ENCODE measurements around the gene KMT2B.

The KMT2B gene

GRCh38 chr19:35742121-35742724 is 24.4 kb downstream of the KMT2B start, which contains the start of gene IGFLR1:
IGFLR1 (minus strand) TSS chr19:35742452; CDS start chr19:35741180, 1,272 bp downstream.
- no peak for DNase-seq

- no peak for DNase-seq
Measured at GRCh38 chr19:35743640-35744429, 26.0 kb downstream of the KMT2B start.

GRCh38 chr19:35744430-35745327 is 26.9 kb downstream of the KMT2B start:
- peak; percentile 97 for DNase-seq

GRCh38 chr19:35745328-35746086 is 27.7 kb downstream of the KMT2B start, which contains the start of the genes PSENEN and U2AF1L4:
PSENEN (plus strand) TSS chr19:35745651; CDS start chr19:35745931, 280 bp downstream.
U2AF1L4 (minus strand) TSS chr19:35745418; CDS start chr19:35745391, 27 bp downstream.
- DNase-seq: peak; percentile 98

- no peak for DNase-seq
Measured at GRCh38 chr19:35746087-35746462, 28.3 kb downstream of the KMT2B start.

- DNase-seq: no peak
Measured at GRCh38 chr19:35746531-35746930, 28.7 kb downstream of the KMT2B start.

- DNase-seq: peak; percentile 99
Measured at GRCh38 chr19:35748106-35749020, 30.6 kb downstream of the KMT2B start, which contains the start of gene LIN37. LIN37 (plus strand) TSS chr19:35748576; CDS start chr19:35748725, 149 bp downstream.

- DNase-seq: no peak
Measured at GRCh38 chr19:35750167-35750566, 32.4 kb downstream of the KMT2B start.

- no peak for DNase-seq
Measured at GRCh38 chr19:35751839-35752745, 34.3 kb downstream of the KMT2B start.

GRCh38 chr19:35752746-35753350 is 35.0 kb downstream of the KMT2B start:
- no peak for DNase-seq

GRCh38 chr19:35753634-35754369 is 36.0 kb downstream of the KMT2B start:
- DNase-seq: no peak

GRCh38 chr19:35754370-35755130 is 36.7 kb downstream of the KMT2B start:
- DNase-seq: no peak

- no peak for DNase-seq
Measured at GRCh38 chr19:35755131-35755549, 37.3 kb downstream of the KMT2B start.

- DNase-seq: peak; percentile 89
Measured at GRCh38 chr19:35755550-35756376, 38.0 kb downstream of the KMT2B start.

- peak; percentile 84 for DNase-seq
Measured at GRCh38 chr19:35756377-35757230, 38.8 kb downstream of the KMT2B start, which contains the start of gene HSPB6. HSPB6 (minus strand) TSS chr19:35757029; CDS start chr19:35757008, 21 bp downstream.

GRCh38 chr19:35757231-35757748 is 39.5 kb downstream of the KMT2B start:
- peak; percentile 96 for DNase-seq
